WTC11 (cell line): ENCODE results near the gene TUBGCP6.

ENCODE experiments used
- CREB1 ChIP-seq: sonication (generic); formaldehyde crosslinking; IDR thresholded peaks from 2 replicates; pipeline ENCODE4 v1.8.0; 2023; ENCODE audit warnings: mild to moderate bottlenecking, missing genetic modification reagents
- ZNF396 ChIP-seq: fragments of 250-450 bp; sonication (Bioruptor Pico); IDR thresholded peaks from 2 replicates; pipeline ENCODE4 v1.8.0; 2021; ENCODE audit warnings: mild to moderate bottlenecking, moderate library complexity, borderline replicate concordance
- ZNF671 ChIP-seq: fragments of 250-450 bp; sonication (Bioruptor Pico); IDR thresholded peaks from 2 replicates; pipeline ENCODE4 v1.8.0; 2021; ENCODE audit warnings: mild to moderate bottlenecking
- TF ChIP-seq, protein P1 (sequence below): fragments of 200-600 bp; IDR thresholded peaks from 2 replicates; pipeline ENCODE4 v1.8.0; 2022; ENCODE audit warnings: antibody characterized with exemption
- TF ChIP-seq, protein P2 (sequence below): sonication (generic); formaldehyde crosslinking; IDR thresholded peaks from 2 replicates; pipeline ENCODE4 v1.8.0; 2023; ENCODE audit warnings: mild to moderate bottlenecking, missing genetic modification reagents

DNA sequence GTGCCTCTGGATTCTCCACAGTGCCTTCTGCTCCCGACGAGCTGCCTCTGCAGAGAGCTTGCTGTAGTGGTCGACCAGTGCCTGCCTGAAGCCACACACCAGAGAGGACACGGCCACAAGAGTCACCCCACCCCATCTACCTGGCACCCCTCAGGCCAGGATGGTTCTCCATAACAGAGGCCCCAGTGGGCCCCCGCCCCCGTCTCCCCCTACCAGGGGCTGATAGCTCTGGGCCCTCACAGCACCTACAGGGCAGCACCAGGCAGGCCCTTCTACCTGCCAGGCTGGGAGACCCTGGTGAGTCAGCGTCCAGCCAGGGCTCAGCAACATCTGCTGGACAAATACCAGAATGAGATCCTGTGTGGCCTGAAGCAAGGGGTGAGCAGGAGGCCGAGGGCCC, 22.3 kb downstream of the TUBGCP6 start:
- TF ChIP-seq, protein P1, sequence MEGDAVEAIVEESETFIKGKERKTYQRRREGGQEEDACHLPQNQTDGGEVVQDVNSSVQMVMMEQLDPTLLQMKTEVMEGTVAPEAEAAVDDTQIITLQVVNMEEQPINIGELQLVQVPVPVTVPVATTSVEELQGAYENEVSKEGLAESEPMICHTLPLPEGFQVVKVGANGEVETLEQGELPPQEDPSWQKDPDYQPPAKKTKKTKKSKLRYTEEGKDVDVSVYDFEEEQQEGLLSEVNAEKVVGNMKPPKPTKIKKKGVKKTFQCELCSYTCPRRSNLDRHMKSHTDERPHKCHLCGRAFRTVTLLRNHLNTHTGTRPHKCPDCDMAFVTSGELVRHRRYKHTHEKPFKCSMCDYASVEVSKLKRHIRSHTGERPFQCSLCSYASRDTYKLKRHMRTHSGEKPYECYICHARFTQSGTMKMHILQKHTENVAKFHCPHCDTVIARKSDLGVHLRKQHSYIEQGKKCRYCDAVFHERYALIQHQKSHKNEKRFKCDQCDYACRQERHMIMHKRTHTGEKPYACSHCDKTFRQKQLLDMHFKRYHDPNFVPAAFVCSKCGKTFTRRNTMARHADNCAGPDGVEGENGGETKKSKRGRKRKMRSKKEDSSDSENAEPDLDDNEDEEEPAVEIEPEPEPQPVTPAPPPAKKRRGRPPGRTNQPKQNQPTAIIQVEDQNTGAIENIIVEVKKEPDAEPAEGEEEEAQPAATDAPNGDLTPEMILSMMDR, result no peak
- TF ChIP-seq, protein P2, sequence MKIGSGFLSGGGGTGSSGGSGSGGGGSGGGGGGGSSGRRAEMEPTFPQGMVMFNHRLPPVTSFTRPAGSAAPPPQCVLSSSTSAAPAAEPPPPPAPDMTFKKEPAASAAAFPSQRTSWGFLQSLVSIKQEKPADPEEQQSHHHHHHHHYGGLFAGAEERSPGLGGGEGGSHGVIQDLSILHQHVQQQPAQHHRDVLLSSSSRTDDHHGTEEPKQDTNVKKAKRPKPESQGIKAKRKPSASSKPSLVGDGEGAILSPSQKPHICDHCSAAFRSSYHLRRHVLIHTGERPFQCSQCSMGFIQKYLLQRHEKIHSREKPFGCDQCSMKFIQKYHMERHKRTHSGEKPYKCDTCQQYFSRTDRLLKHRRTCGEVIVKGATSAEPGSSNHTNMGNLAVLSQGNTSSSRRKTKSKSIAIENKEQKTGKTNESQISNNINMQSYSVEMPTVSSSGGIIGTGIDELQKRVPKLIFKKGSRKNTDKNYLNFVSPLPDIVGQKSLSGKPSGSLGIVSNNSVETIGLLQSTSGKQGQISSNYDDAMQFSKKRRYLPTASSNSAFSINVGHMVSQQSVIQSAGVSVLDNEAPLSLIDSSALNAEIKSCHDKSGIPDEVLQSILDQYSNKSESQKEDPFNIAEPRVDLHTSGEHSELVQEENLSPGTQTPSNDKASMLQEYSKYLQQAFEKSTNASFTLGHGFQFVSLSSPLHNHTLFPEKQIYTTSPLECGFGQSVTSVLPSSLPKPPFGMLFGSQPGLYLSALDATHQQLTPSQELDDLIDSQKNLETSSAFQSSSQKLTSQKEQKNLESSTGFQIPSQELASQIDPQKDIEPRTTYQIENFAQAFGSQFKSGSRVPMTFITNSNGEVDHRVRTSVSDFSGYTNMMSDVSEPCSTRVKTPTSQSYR, result no peak
- TF ChIP-seq CREB1 (CRISPR knock-in tag) (no peak), ZNF671 (CRISPR knock-in tag) (no peak), ZNF396 (no peak)
